H9 (cell line): ENCODE results near the gene ATP2B2. TPM values are rescaled to one million over a fixed set of nuclear protein-coding genes. Genes with fewer than 3 reads are reported as not detected.

Experiments used
- DNase-seq: peaks from one replicate; pipeline ENCODE4 v3.0.0-alpha.2; 2017
- H2AFZ ChIP-seq: one replicate; pipeline ENCODE4 v1.6.1; 2013; ENCODE audit warnings: mild to moderate bottlenecking, low read length, control low read depth, moderate library complexity
- H2AK5ac ChIP-seq: 2 replicates; pipeline ENCODE4 v1.6.1; 2013; ENCODE audit warnings: low read length, control low read depth, mixed read lengths; ENCODE audit not compliant: insufficient read length
- H2BK120ac ChIP-seq: one replicate; pipeline ENCODE4 v1.6.1; 2013; ENCODE audit warnings: low read depth, mild to moderate bottlenecking, low read length, control low read depth, inconsistent platforms; ENCODE audit not compliant: poor library complexity, severe bottlenecking
- H2BK12ac ChIP-seq: 2 replicates; pipeline ENCODE4 v1.6.1; 2013; ENCODE audit warnings: low read length, control low read depth, mixed read lengths, low read depth; ENCODE audit not compliant: insufficient read length
- H2BK15ac ChIP-seq: 2 replicates; pipeline ENCODE4 v1.6.1; 2013; ENCODE audit warnings: low read depth, low read length, control low read depth
- H2BK20ac ChIP-seq: one replicate; pipeline ENCODE4 v1.6.1; 2013; ENCODE audit warnings: low read depth, mild to moderate bottlenecking, low read length, control low read depth, inconsistent platforms; ENCODE audit not compliant: poor library complexity, severe bottlenecking
- H2BK5ac ChIP-seq: 2 replicates; pipeline ENCODE4 v1.6.1; 2013; ENCODE audit warnings: low read length, control low read depth, mixed read lengths; ENCODE audit not compliant: insufficient read length
- H3K14ac ChIP-seq: 2 replicates; pipeline ENCODE4 v1.6.1; 2013; ENCODE audit warnings: low read length, control low read depth; ENCODE audit not compliant: insufficient read depth
- H3K18ac ChIP-seq: 2 replicates; pipeline ENCODE4 v1.6.1; 2013; ENCODE audit warnings: low read depth, mild to moderate bottlenecking, mixed read lengths, low read length, control low read depth; ENCODE audit not compliant: insufficient read length
- H3K23ac ChIP-seq: 2 replicates; pipeline ENCODE4 v1.6.1; 2013; ENCODE audit warnings: low read length, control low read depth, mixed read lengths, low read depth; ENCODE audit not compliant: insufficient read length
- H3K23me2 ChIP-seq: 2 replicates; pipeline ENCODE4 v1.6.1; 2013; ENCODE audit warnings: low read depth, mild to moderate bottlenecking, mixed read lengths, low read length, control low read depth; ENCODE audit not compliant: insufficient read length, poor library complexity, severe bottlenecking
- H3K27ac ChIP-seq: 2 replicates; pipeline ENCODE4 v1.5.1; 2013; ENCODE audit warnings: low read length, control low read depth, mixed read lengths, low read depth; ENCODE audit not compliant: insufficient read length
- H3K27me3 ChIP-seq: 2 replicates; pipeline ENCODE4 v1.6.1; 2013; ENCODE audit warnings: low read length, control low read depth, inconsistent platforms; ENCODE audit not compliant: insufficient read depth
- H3K4ac ChIP-seq: 2 replicates; pipeline ENCODE4 v1.6.1; 2013; ENCODE audit warnings: low read depth, mild to moderate bottlenecking, control low read depth, inconsistent platforms, low read length, moderate library complexity
- H3K4me1 ChIP-seq: 2 replicates; pipeline ENCODE4 v1.6.1; 2013; ENCODE audit warnings: low read length, control low read depth, inconsistent platforms; ENCODE audit not compliant: insufficient read depth
- H3K4me2 ChIP-seq: 2 replicates; pipeline ENCODE4 v1.6.1; 2013; ENCODE audit warnings: low read length, control low read depth, mixed read lengths; ENCODE audit not compliant: insufficient read length, insufficient read depth
- H3K56ac ChIP-seq: 2 replicates; pipeline ENCODE4 v1.6.1; 2013; ENCODE audit warnings: low read depth, mild to moderate bottlenecking, mixed read lengths, low read length, control low read depth; ENCODE audit not compliant: insufficient read length
- H3K79me1 ChIP-seq: 2 replicates; pipeline ENCODE4 v1.6.1; 2013; ENCODE audit warnings: low read depth, mild to moderate bottlenecking, moderate library complexity, low read length, control low read depth, inconsistent platforms; ENCODE audit not compliant: insufficient read depth, poor library complexity, severe bottlenecking
- H3K79me2 ChIP-seq: 2 replicates; pipeline ENCODE4 v1.6.1; 2013; ENCODE audit warnings: low read length, control low read depth, inconsistent platforms; ENCODE audit not compliant: insufficient read depth
- H3K9ac ChIP-seq: 2 replicates; pipeline ENCODE4 v1.6.1; 2013; ENCODE audit warnings: low read length, control low read depth, mixed read lengths; ENCODE audit not compliant: insufficient read length; ENCODE audit errors: extremely low read depth
- H3K9me3 ChIP-seq: one replicate; pipeline ENCODE4 v1.6.1; 2013; ENCODE audit warnings: low read depth, low read length, inconsistent platforms; ENCODE audit not compliant: control insufficient read depth
- H3T11ph ChIP-seq: one replicate; pipeline ENCODE4 v1.6.1; 2013; ENCODE audit warnings: mild to moderate bottlenecking, low read length, control low read depth, inconsistent platforms
- H4K20me1 ChIP-seq: one replicate; pipeline ENCODE4 v1.6.1; 2013; ENCODE audit not compliant: control insufficient read depth, insufficient read length, insufficient read depth
- H4K5ac ChIP-seq: 2 replicates; pipeline ENCODE4 v1.6.1; 2013; ENCODE audit warnings: low read depth, mild to moderate bottlenecking, mixed read lengths, low read length, control low read depth; ENCODE audit not compliant: insufficient read length
- H4K8ac ChIP-seq: replicated peaks from 2 replicates; pipeline ENCODE4 v1.6.1; 2013; ENCODE audit warnings: low read length, control low read depth, mixed read lengths, low read depth; ENCODE audit not compliant: insufficient read length
- H4K91ac ChIP-seq: 2 replicates; pipeline ENCODE4 v1.6.1; 2013; ENCODE audit warnings: low read depth, mild to moderate bottlenecking, moderate library complexity, mixed read lengths, low read length, control low read depth; ENCODE audit not compliant: insufficient read length
- H3K27ac Mint-ChIP-seq, 3 experiments: 2 replicates in 2 of 3; 3 replicates in 1 of 3; pipeline ENCODE4 v1.8.0; 2020 to 2021; ENCODE audit warnings: mixed read lengths in 3 of 3, mild to moderate bottlenecking in 1 of 3, moderate library complexity in 1 of 3
- H3K27me3 Mint-ChIP-seq: 2 replicates; pipeline ENCODE4 v1.8.0; 2021; ENCODE audit warnings: low read depth, mild to moderate bottlenecking, moderate library complexity, mixed read lengths
- H3K36me3 Mint-ChIP-seq, 3 experiments: 2 replicates in 2 of 3; 3 replicates in 1 of 3; pipeline ENCODE4 v1.8.0; 2020 to 2021; ENCODE audit warnings: low read depth in 3 of 3, mixed read lengths in 3 of 3; ENCODE audit not compliant: insufficient read depth in 1 of 3
- H3K4me1 Mint-ChIP-seq, 2 experiments: 2 replicates each; pipeline ENCODE4 v1.8.0; 2020; ENCODE audit warnings: mixed read lengths in 2 of 2
- H3K4me3 Mint-ChIP-seq, 2 experiments: 2 replicates in 1 of 2; 3 replicates in 1 of 2; pipeline ENCODE4 v1.8.0; 2020 to 2021; ENCODE audit warnings: mild to moderate bottlenecking in 2 of 2, mixed read lengths in 2 of 2, moderate library complexity in 1 of 2
- H3K9me3 Mint-ChIP-seq, 2 experiments: 2 replicates in 1 of 2; 3 replicates in 1 of 2; pipeline ENCODE4 v1.8.0; 2020; ENCODE audit warnings: mild to moderate bottlenecking in 2 of 2, mixed read lengths in 2 of 2, moderate library complexity in 1 of 2
- CTCF ChIP-seq: fragments of 200-600 bp; sonication (generic); conservative IDR thresholded peaks from 3 replicates; pipeline ENCODE4 v1.8.0; 2021; ENCODE audit warnings: antibody characterized with exemption, mild to moderate bottlenecking
- WGBS: extraction: QIAGEN DNeasy Blood & Tissue Kit; methylation state at CpG from one replicate; pipeline ENCODE4 v1.1.7; 2013; ENCODE audit warnings: missing lambda C conversion rate, low lambda C conversion rate, mixed read lengths; ENCODE audit not compliant: insufficient read length; ENCODE audit errors: extremely low coverage; 5-methylcytosine and 5-hydroxymethylcytosine counted together
- total RNA-seq: library from RNA; stranded (reverse); gene quantifications from 2 replicates; pipeline ENCODE4 v1.2.1, GENCODE V29; 2021

Gene ATP2B2
- total RNA-seq, 1 experiment from 2014 or later = 0.33 TPM

GRCh38 chr3:10434938-10435336, 70.4 kb downstream of the ATP2B2 start:
- no peak overlapping the region for H4K5ac ChIP-seq
- no peaks in the 10 kb centered on the region for H4K20me1 ChIP-seq
- DNase-seq = no peak
- no peak overlapping the region for H3K9ac ChIP-seq
- H3K27me3 ChIP-seq = no peaks in the 10 kb centered on the region
- Mint-ChIP-seq H3K4me1 (0 out of 4 replicates have a peak, but pooled peaks cover 0 to 2% of the 10 kb centered on the region in 2 experiments), H3K27ac (no peak overlapping the region), H3K36me3 (no peaks in the 10 kb centered on the region), H3K27me3 (peaks cover 1% of the 10 kb centered on the region), H3K4me3 (no peak overlapping the region), H3K9me3 (no peaks in the 10 kb centered on the region)
- H4K8ac ChIP-seq = no peak overlapping the region
- H3K18ac ChIP-seq = no peak overlapping the region
- no peaks in the 10 kb centered on the region for H3K4me1 ChIP-seq
- no peak overlapping the region for H3K23ac ChIP-seq
- WGBS = no CpG with 5 or more reads among the region's 9 CpGs
- H4K91ac ChIP-seq = no peak overlapping the region
- H2BK5ac ChIP-seq = no peak overlapping the region
- H3K79me1 ChIP-seq = no peaks in the 10 kb centered on the region
- H3K14ac ChIP-seq = no peak overlapping the region
- no peak overlapping the region for H2BK15ac ChIP-seq
- H3K56ac ChIP-seq = no peak overlapping the region
- no peak overlapping the region for H2AFZ ChIP-seq
- TF ChIP-seq CTCF = no peak
- H2BK20ac ChIP-seq = no peak overlapping the region
- no peak overlapping the region for H2AK5ac ChIP-seq
- H3T11ph ChIP-seq = no peak overlapping the region
- H3K79me2 ChIP-seq = no peaks in the 10 kb centered on the region
- no peaks in the 10 kb centered on the region for H3K9me3 ChIP-seq
- H2BK120ac ChIP-seq = no peak overlapping the region
- H3K27ac ChIP-seq = no peak overlapping the region
- no peak overlapping the region for H3K4me2 ChIP-seq
- H2BK12ac ChIP-seq = no peak overlapping the region
- H3K23me2 ChIP-seq = no peaks in the 10 kb centered on the region
- no peak overlapping the region for H3K4ac ChIP-seq
